Spleen (tissue), 11 donors: ENCODE measurements around the gene PRR5L. TPM values are rescaled to one million over a fixed set of nuclear protein-coding genes. Genes with fewer than 3 reads are reported as not detected.
"Not testable (repeated sequence)": the region's sequence is repeated elsewhere in the genome, so short reads cannot be mapped to it uniquely, and the experiment has no call there.

Experiments
- DNase-seq: peaks from one replicate; pipeline ENCODE4 v3.0.0-alpha.2; 2020
- H3K27ac ChIP-seq, 8 donors: fragments of 200-600 bp; sonication (generic) in 7 of 8; 1 replicate in 4 of 8; 2 replicates in 4 of 8; pipeline versions ENCODE4 v1.5.0 to v1.8.0; 2016 to 2021; ENCODE audit warnings: inconsistent platforms in 4 of 8, mild to moderate bottlenecking in 4 of 8, moderate library complexity in 1 of 8
- H3K27me3 ChIP-seq, 7 donors: fragments of 200-600 bp; sonication (generic) in 6 of 7; replicated peaks in 1 of 7; 1 replicate in 4 of 7; 2 replicates in 3 of 7; pipeline versions ENCODE4 v1.5.0 to v1.8.0; 2016 to 2021; ENCODE audit warnings: inconsistent platforms in 3 of 7, mild to moderate bottlenecking in 1 of 7
- H3K36me3 ChIP-seq, 6 donors: fragments of 200-600 bp; sonication (generic) in 5 of 6; 1 replicate in 4 of 6; 2 replicates in 2 of 6; pipeline versions ENCODE4 v1.5.0 to v1.8.0; 2016 to 2021; ENCODE audit warnings: inconsistent platforms in 2 of 6
- H3K4me1 ChIP-seq, 6 donors: fragments of 200-600 bp; sonication (generic) in 5 of 6; 1 replicate in 3 of 6; 2 replicates in 3 of 6; pipeline versions ENCODE4 v1.5.0 to v1.8.0; 2016 to 2021; ENCODE audit warnings: inconsistent platforms in 3 of 6
- H3K4me3 ChIP-seq, 8 donors: fragments of 200-600 bp; sonication (generic) in 7 of 8; 1 replicate in 4 of 8; 2 replicates in 4 of 8; pipeline versions ENCODE4 v1.5.0 to v1.8.0; 2016 to 2021; ENCODE audit warnings: inconsistent platforms in 4 of 8, mild to moderate bottlenecking in 4 of 8, moderate library complexity in 2 of 8
- H3K9me3 ChIP-seq, 8 donors: fragments of 200-600 bp; sonication (generic) in 7 of 8; 1 replicate in 4 of 8; 2 replicates in 4 of 8; pipeline versions ENCODE4 v1.5.0 to v1.8.0; 2016 to 2021; ENCODE audit warnings: inconsistent platforms in 4 of 8
- POLR2A ChIP-seq, 3 donors: fragments of 450-650 bp; IDR thresholded peaks; one replicate each; pipeline ENCODE4 v1.5.1; 2017; ENCODE audit warnings: antibody characterized with exemption in 3 of 3, mild to moderate bottlenecking in 1 of 3
- POLR2AphosphoS5 ChIP-seq, 3 donors: sonication (generic); formaldehyde crosslinking; IDR thresholded peaks; one replicate each; pipeline ENCODE4 v1.5.1; 2017; ENCODE audit warnings: antibody characterized with exemption in 3 of 3
- WGBS, 5 donors: extraction: QIAGEN DNeasy Blood & Tissue Kit in 3 of 5; methylation state at CpG; one replicate each; pipeline versions ENCODE4 v1.1.5 to v1.1.7; 2013 to 2018; 5-methylcytosine and 5-hydroxymethylcytosine counted together
- intact Hi-C: fragments of 100-400 bp; cut with DNase I; formaldehyde crosslinking; loops from one replicate; pipeline ENCODE4 v1.15.0; 2023; ENCODE audit warnings: low total_unique reads
- polyA plus RNA-seq, 3 donors: library from polyadenylated mRNA; stranded (reverse); fragments of 200-250 nt; gene quantifications; one replicate each; pipeline ENCODE4 v1.2.1, GENCODE V29; 2013
- total RNA-seq, 7 donors: library from RNA; depleted of rRNA in 3 of 7; stranded (reverse); fragments of >200 nt in 3 of 7; fragmentation: NEBNext Ultra II Directional in 4 of 7; extraction: Animal tissue kit (Norgen Biotek cat#: 25700) in 4 of 7; gene quantifications; one replicate each; pipeline versions ENCODE4 v1.1.0 to v1.2.1, GENCODE V29; 2016 to 2021
- TF ChIP-seq, protein P1 (sequence below), 11 experiments: fragments of 200-600 bp in 7 of 11; fragments of 450-650 bp in 4 of 11; sonication (generic) in 4 of 11; IDR thresholded peaks in 8 of 11; conservative IDR thresholded peaks in 3 of 11; 1 replicate in 7 of 11; 2 replicates in 4 of 11; pipeline versions ENCODE4 v1.4.0 to v1.8.0; 2016 to 2021; ENCODE audit warnings: antibody characterized with exemption in 11 of 11, inconsistent platforms in 4 of 11, mild to moderate bottlenecking in 1 of 11
- donor health status: healthy with polysubstance abuse.
- donor health status: DM: no; HTN: no; CAD: no; lungs with moderate emphysema.
- donor health status: DM: no; HTN: no; CAD: no.
- donor health status: Bipolar disorder and iron deficiency.
- donor health status: healthy.
- donor health status: DM: no; HTN: no; CAD: no.
- donor health status: DM: yes; HTN: yes; CAD: no.

PRR5L gene
- total and polyA plus RNA-seq, 10 donors = 10.7 to 330 (median 140) TPM

GRCh38 chr11:36317992-36318391, 21.9 kb downstream of the PRR5L start:
- 33 to 64% (median 43%) methylated on average over 2 of the region's 2 CpGs for WGBS, 5 donors

GRCh38 chr11:36324956-36325355, 28.9 kb downstream of the PRR5L start:
- intact Hi-C loops, H3K36me3 ChIP-seq, H3K27ac ChIP-seq, DNase-seq, H3K27me3 ChIP-seq, H3K9me3 ChIP-seq, H3K4me3 ChIP-seq: not testable (repeated sequence)
- 92 to 96% (median 95%) methylated on average over 15 of the region's 15 CpGs for WGBS, 5 donors
- H3K4me1 ChIP-seq = peaks cover 0 to 11% (median 2%) of the 10 kb centered on the region in 6 donors

More at GRCh38 chr11:36317992-36318391, 21.9 kb downstream of the PRR5L start:
- H3K4me1 ChIP-seq = no peaks in the 10 kb centered on the region
- TF ChIP-seq POLR2AphosphoS5 (IDR thresholded peaks at IDR 0.05) = no peak
- TF ChIP-seq, protein P1, sequence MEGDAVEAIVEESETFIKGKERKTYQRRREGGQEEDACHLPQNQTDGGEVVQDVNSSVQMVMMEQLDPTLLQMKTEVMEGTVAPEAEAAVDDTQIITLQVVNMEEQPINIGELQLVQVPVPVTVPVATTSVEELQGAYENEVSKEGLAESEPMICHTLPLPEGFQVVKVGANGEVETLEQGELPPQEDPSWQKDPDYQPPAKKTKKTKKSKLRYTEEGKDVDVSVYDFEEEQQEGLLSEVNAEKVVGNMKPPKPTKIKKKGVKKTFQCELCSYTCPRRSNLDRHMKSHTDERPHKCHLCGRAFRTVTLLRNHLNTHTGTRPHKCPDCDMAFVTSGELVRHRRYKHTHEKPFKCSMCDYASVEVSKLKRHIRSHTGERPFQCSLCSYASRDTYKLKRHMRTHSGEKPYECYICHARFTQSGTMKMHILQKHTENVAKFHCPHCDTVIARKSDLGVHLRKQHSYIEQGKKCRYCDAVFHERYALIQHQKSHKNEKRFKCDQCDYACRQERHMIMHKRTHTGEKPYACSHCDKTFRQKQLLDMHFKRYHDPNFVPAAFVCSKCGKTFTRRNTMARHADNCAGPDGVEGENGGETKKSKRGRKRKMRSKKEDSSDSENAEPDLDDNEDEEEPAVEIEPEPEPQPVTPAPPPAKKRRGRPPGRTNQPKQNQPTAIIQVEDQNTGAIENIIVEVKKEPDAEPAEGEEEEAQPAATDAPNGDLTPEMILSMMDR (IDR thresholded peaks at IDR 0.05 in 8 of 11, conservative IDR thresholded peaks at IDR 0.05 in 3 of 11) = no peak
- no peak for TF ChIP-seq POLR2A (IDR thresholded peaks at IDR 0.05)
- no peak for DNase-seq
- no peaks in the 10 kb centered on the region for H3K36me3 ChIP-seq
- no peak overlapping the region for H3K27ac ChIP-seq
- H3K27me3 ChIP-seq = no peaks in the 10 kb centered on the region
- H3K9me3 ChIP-seq = no peaks in the 10 kb centered on the region
- no peak overlapping the region for H3K4me3 ChIP-seq
- intact Hi-C loops = no loop called here

- H3K27ac ChIP-seq, H3K9me3 ChIP-seq, H3K27me3 ChIP-seq, H3K36me3 ChIP-seq, intact Hi-C loops, DNase-seq, H3K4me3 ChIP-seq: not testable (repeated sequence)
- 93 to 95% (median 93%) methylated on average over 5 of the region's 5 CpGs for WGBS, 5 donors
- peaks cover 0 to 11% (median 2%) of the 10 kb centered on the region in 6 donors for H3K4me1 ChIP-seq
Measured at GRCh38 chr11:36325403-36325802, 29.3 kb downstream of the PRR5L start.

- Histone ChIP-seq H3K4me3 (peak overlapping the region in 1 of 8 donors; percentile 5), H3K27me3 (no peaks in the 10 kb centered on the region), H3K27ac (no peak overlapping the region), H3K36me3 (no peaks in the 10 kb centered on the region), H3K4me1 (peaks cover 0 to 11% (median 2%) of the 10 kb centered on the region in 6 donors), H3K9me3 (no peaks in the 10 kb centered on the region)
- TF ChIP-seq POLR2AphosphoS5 (IDR thresholded peaks at IDR 0.05) (no peak), POLR2A (IDR thresholded peaks at IDR 0.05) (no peak)
- TF ChIP-seq, protein P1 (IDR thresholded peaks at IDR 0.05 in 8 of 11, conservative IDR thresholded peaks at IDR 0.05 in 3 of 11) = no peak
- WGBS, 5 donors = 38 to 70% (median 55%) methylated on average over 3 of the region's 3 CpGs
- DNase-seq = no peak
- intact Hi-C loops = no loop called here
Measured at GRCh38 chr11:36326524-36327419, 30.7 kb downstream of the PRR5L start.

DNA sequence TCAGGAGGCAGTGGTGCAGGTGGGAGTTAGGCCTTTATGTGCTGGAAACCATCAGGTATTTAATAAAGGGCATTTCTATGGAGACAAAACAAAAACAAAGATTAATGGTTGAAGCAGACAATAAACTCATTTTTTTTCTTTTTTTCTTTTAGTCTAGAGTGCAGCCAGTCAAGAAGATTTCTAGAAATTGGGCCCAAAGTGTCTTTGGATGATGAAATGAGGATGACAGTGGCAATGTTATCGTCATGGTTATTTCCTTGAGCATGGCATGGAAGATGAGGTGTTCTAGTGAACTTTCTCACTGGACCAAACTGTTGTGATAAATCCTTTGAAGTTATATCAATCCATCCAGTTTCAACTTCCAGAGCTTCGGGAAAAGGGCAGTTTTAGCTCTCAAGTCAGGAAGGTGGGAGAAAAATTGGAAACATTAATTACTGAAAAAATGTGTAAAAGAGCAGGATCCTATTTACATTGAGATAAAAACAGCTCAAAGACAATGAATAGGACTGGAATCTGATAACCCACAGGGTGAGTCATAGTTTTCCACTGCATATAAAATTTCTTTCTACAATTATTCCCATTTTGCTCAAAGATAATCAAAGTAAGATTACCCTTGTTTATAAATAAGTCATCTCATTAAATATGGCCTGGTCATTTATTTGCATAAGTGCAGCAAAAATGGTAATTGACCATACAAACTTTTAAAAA, 33.0 kb downstream of the PRR5L start:
- DNase-seq = no peak
- no peak for TF ChIP-seq POLR2AphosphoS5 (IDR thresholded peaks at IDR 0.05)
- no peak for TF ChIP-seq POLR2A (IDR thresholded peaks at IDR 0.05)
- TF ChIP-seq, protein P1 (IDR thresholded peaks at IDR 0.05 in 8 of 11, conservative IDR thresholded peaks at IDR 0.05 in 3 of 11) = no peak
- Histone ChIP-seq H3K36me3 (no peaks in the 10 kb centered on the region), H3K4me1 (peaks cover 0 to 11% (median 2%) of the 10 kb centered on the region in 6 donors), H3K4me3 (no peak overlapping the region), H3K27ac (no peak overlapping the region), H3K27me3 (no peaks in the 10 kb centered on the region), H3K9me3 (no peaks in the 10 kb centered on the region)
- intact Hi-C loops = no loop called here
- 89 to 96% (median 91%) methylated on average over 2 of the region's 2 CpGs for WGBS, 5 donors
